Uterus (tissue), 2 donors: Measurements from ENCODE around the gene DNASE1L3.

ENCODE experiments used
- CTCF ChIP-seq, 4 experiments: fragments of 200-600 bp in 2 of 4; fragments of 450-650 bp in 2 of 4; sonication (generic) in 2 of 4; IDR thresholded peaks; one replicate each; pipeline ENCODE4 v1.5.1; 2016 to 2019; ENCODE audit warnings: antibody characterized with exemption in 4 of 4, mild to moderate bottlenecking in 2 of 4, moderate library complexity in 1 of 4
- POLR2A ChIP-seq, 2 donors: fragments of 450-650 bp; IDR thresholded peaks; one replicate each; pipeline ENCODE4 v1.6.1; 2016; ENCODE audit warnings: antibody characterized with exemption in 2 of 2, mild to moderate bottlenecking in 1 of 2, moderate library complexity in 1 of 2

DNA sequence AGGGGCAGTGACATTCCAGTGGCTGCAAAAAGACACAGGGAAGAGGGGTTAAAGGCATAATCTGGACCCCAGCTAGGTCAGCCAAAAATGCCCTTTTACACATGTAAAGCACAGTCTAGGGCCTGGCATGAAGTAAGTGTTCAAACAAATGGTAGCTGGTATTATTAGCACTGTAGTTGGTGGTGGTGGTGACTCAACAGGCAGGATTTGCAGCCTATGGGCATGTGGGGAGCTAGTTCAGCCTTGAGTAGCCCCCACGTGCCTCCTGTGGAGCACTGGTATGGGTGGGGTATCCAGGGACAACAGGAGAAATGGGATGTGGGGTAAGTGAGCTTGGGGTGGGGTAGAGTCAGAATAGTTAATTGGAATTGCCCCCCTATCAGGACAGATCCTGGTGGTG is 27.6 kb downstream of the DNASE1L3 start:
- TF ChIP-seq CTCF (IDR thresholded peaks at IDR 0.05): no peak
- TF ChIP-seq POLR2A (IDR thresholded peaks at IDR 0.05): no peak
